Measurements from ENCODE around the gene ANXA5.

- TF ChIP-seq, protein P1, sequence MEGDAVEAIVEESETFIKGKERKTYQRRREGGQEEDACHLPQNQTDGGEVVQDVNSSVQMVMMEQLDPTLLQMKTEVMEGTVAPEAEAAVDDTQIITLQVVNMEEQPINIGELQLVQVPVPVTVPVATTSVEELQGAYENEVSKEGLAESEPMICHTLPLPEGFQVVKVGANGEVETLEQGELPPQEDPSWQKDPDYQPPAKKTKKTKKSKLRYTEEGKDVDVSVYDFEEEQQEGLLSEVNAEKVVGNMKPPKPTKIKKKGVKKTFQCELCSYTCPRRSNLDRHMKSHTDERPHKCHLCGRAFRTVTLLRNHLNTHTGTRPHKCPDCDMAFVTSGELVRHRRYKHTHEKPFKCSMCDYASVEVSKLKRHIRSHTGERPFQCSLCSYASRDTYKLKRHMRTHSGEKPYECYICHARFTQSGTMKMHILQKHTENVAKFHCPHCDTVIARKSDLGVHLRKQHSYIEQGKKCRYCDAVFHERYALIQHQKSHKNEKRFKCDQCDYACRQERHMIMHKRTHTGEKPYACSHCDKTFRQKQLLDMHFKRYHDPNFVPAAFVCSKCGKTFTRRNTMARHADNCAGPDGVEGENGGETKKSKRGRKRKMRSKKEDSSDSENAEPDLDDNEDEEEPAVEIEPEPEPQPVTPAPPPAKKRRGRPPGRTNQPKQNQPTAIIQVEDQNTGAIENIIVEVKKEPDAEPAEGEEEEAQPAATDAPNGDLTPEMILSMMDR (IDR thresholded peaks at IDR 0.05 in 4 of 5, conservative IDR thresholded peaks at IDR 0.05 in 1 of 5): no peak
- no peak for TF ChIP-seq POLR2A (IDR thresholded peaks at IDR 0.05)
Observed at GRCh38 chr4:121648516-121648915, 48.3 kb downstream of the ANXA5 start.
